Peyer's patch (tissue), 4 donors: ENCODE results near the gene KLHL40. TPM values are rescaled to one million over a fixed set of nuclear protein-coding genes. Genes with fewer than 3 reads are reported as not detected.
A peak's percentile ranks its signal among the peaks of the same experiment; 100 is the strongest.

Experiments used
- DNase-seq, 3 donors: peaks; one replicate each; pipeline ENCODE4 v3.0.0-alpha.2; 2017 to 2019
- H3K27ac ChIP-seq, 4 donors: fragments of 200-600 bp; sonication (generic); one replicate each; pipeline ENCODE4 v1.5.1; 2016 to 2019
- H3K27me3 ChIP-seq, 2 donors: fragments of 200-600 bp; sonication (generic); one replicate each; pipeline ENCODE4 v1.5.1; 2019
- H3K36me3 ChIP-seq, 3 donors: fragments of 200-600 bp; sonication (generic); one replicate each; pipeline ENCODE4 v1.5.1; 2016 to 2019
- H3K4me1 ChIP-seq, 4 donors: fragments of 200-600 bp; sonication (generic); one replicate each; pipeline ENCODE4 v1.5.1; 2016 to 2019
- H3K4me3 ChIP-seq, 4 donors: fragments of 200-600 bp; sonication (generic); 1 replicate in 3 of 4; 2 replicates in 1 of 4; pipeline ENCODE4 v1.5.1; 2016 to 2019; ENCODE audit warnings: mild to moderate bottlenecking in 1 of 4
- H3K9me3 ChIP-seq, 4 donors: fragments of 200-600 bp; sonication (generic); one replicate each; pipeline ENCODE4 v1.5.1; 2016 to 2019; ENCODE audit warnings: mild to moderate bottlenecking in 1 of 4
- CTCF ChIP-seq, 6 experiments: fragments of 450-650 bp in 4 of 6; fragments of 200-600 bp in 2 of 6; sonication (generic) in 1 of 6; IDR thresholded peaks; one replicate each; pipeline ENCODE4 v1.5.1; 2017 to 2019; ENCODE audit warnings: antibody characterized with exemption in 6 of 6, mild to moderate bottlenecking in 3 of 6, moderate library complexity in 1 of 6
- POLR2A ChIP-seq, 2 donors: fragments of 450-650 bp; IDR thresholded peaks; one replicate each; pipeline ENCODE4 v1.5.1; 2017; ENCODE audit warnings: antibody characterized with exemption in 2 of 2, mild to moderate bottlenecking in 2 of 2, moderate library complexity in 2 of 2
- total RNA-seq, 4 donors: library from RNA; depleted of rRNA; stranded (reverse); fragments of >200 nt; gene quantifications; one replicate each; pipeline ENCODE4 v1.1.0, GENCODE V29; 2016

KLHL40 gene
- total RNA-seq, 4 donors from 2014 or later, result not detected

GRCh38 chr3:42668413-42668760, 16.9 kb upstream of the KLHL40 start:
- H3K27me3 ChIP-seq, result no peaks in the 10 kb centered on the region
- no peaks in the 10 kb centered on the region for H3K9me3 ChIP-seq
- no peaks in the 10 kb centered on the region for H3K36me3 ChIP-seq
- no peak overlapping the region for H3K27ac ChIP-seq
- no peak overlapping the region for H3K4me3 ChIP-seq
- TF ChIP-seq CTCF (IDR thresholded peaks at IDR 0.05) (no peak), POLR2A (IDR thresholded peaks at IDR 0.05) (no peak)
- H3K4me1 ChIP-seq, result peaks cover 0 to 4% (median 0%) of the 10 kb centered on the region in 4 donors
- no peak for DNase-seq

GRCh38 chr3:42668793-42669217, 16.5 kb upstream of the KLHL40 start:
- peaks cover 0 to 4% (median 0%) of the 10 kb centered on the region in 4 donors for H3K4me1 ChIP-seq
- H3K4me3 ChIP-seq, result no peak overlapping the region
- no peak overlapping the region for H3K27ac ChIP-seq
- TF ChIP-seq CTCF (IDR thresholded peaks at IDR 0.05) (no peak), POLR2A (IDR thresholded peaks at IDR 0.05) (no peak)
- H3K27me3 ChIP-seq, result no peaks in the 10 kb centered on the region
- H3K9me3 ChIP-seq, result no peaks in the 10 kb centered on the region
- DNase-seq, result peak in 1 of 3 donors; percentile 41
- H3K36me3 ChIP-seq, result no peaks in the 10 kb centered on the region

- TF ChIP-seq POLR2A (IDR thresholded peaks at IDR 0.05) (no peak), CTCF (IDR thresholded peaks at IDR 0.05) (no peak)
- peaks cover 0 to 4% (median 0%) of the 10 kb centered on the region in 4 donors for H3K4me1 ChIP-seq
- DNase-seq, result no peak
- no peaks in the 10 kb centered on the region for H3K27me3 ChIP-seq
- H3K27ac ChIP-seq, result no peak overlapping the region
- H3K9me3 ChIP-seq, result no peaks in the 10 kb centered on the region
- no peaks in the 10 kb centered on the region for H3K36me3 ChIP-seq
- no peak overlapping the region for H3K4me3 ChIP-seq
Measured at GRCh38 chr3:42670051-42670576, 15.2 kb upstream of the KLHL40 start.

GRCh38 chr3:42670670-42671069, 14.7 kb upstream of the KLHL40 start:
- H3K27me3 ChIP-seq, result no peaks in the 10 kb centered on the region
- no peak overlapping the region for H3K4me3 ChIP-seq
- TF ChIP-seq POLR2A (IDR thresholded peaks at IDR 0.05), result no peak
- no peak for TF ChIP-seq CTCF (IDR thresholded peaks at IDR 0.05)
- H3K4me1 ChIP-seq, result peaks cover 0 to 4% (median 0%) of the 10 kb centered on the region in 4 donors
- H3K36me3 ChIP-seq, result no peaks in the 10 kb centered on the region
- no peaks in the 10 kb centered on the region for H3K9me3 ChIP-seq
- no peak for DNase-seq
- no peak overlapping the region for H3K27ac ChIP-seq

- Histone ChIP-seq H3K27me3 (no peaks in the 10 kb centered on the region), H3K4me1 (peaks cover 0 to 2% (median 0%) of the 10 kb centered on the region in 4 donors), H3K36me3 (no peaks in the 10 kb centered on the region), H3K4me3 (no peak overlapping the region), H3K27ac (no peak overlapping the region), H3K9me3 (no peaks in the 10 kb centered on the region)
- TF ChIP-seq CTCF (IDR thresholded peaks at IDR 0.05) (no peak), POLR2A (IDR thresholded peaks at IDR 0.05) (no peak)
- DNase-seq, result no peak
Measured at GRCh38 chr3:42672515-42672914, 12.8 kb upstream of the KLHL40 start.

- TF ChIP-seq CTCF (IDR thresholded peaks at IDR 0.05) (no peak), POLR2A (IDR thresholded peaks at IDR 0.05) (no peak)
- H3K4me1 ChIP-seq, result no peaks in the 10 kb centered on the region
- no peak overlapping the region for H3K27ac ChIP-seq
- no peaks in the 10 kb centered on the region for H3K27me3 ChIP-seq
- H3K4me3 ChIP-seq, result no peak overlapping the region
- DNase-seq, result no peak
- no peaks in the 10 kb centered on the region for H3K36me3 ChIP-seq
- no peaks in the 10 kb centered on the region for H3K9me3 ChIP-seq
Measured at GRCh38 chr3:42673082-42673481, 12.3 kb upstream of the KLHL40 start.
